ENCODE results near the gene CAST. TPM values are rescaled to one million over a fixed set of nuclear protein-coding genes. Genes with fewer than 3 reads are reported as not detected.

CAST gene
- total and polyA plus RNA-seq, 10 donors: 30.0 to 233 (median 185) TPM

DNA sequence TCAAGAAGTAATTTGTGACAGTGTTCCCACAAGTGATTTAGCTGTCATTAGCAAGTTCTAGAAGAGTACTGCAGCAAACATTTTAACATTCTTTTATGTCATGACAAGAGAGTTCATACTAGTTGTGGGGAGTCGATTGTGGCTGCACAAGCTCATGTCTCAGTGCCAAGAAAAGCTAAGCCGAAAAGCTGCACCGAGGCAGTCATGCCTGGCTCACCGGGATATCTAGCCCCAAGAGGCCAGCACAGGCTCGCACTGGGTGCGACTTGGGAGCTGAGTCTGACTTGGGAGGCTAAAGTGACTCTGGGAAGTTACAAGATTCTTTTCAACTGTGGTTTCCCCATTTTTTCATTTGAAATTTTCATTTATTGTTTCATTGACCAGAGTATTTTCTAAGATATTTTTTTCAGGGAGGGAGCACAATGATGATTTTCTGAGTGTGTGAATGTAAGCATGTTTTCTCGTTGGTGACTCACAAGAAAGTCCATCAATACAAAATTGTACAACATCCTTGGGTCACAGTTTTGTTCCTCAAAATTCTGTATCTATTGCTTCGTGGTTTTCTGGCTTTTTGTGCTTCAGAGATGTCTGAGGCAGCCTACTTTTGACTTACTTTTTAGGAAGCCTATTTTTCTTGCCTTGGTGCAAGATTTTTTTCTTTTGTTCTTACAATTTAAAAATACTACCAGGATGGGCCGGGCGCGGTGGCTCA, 18.7 kb downstream of the CAST start:
- TF ChIP-seq POLR2A (IDR thresholded peaks at IDR 0.05): no peak
- TF ChIP-seq, protein P1, sequence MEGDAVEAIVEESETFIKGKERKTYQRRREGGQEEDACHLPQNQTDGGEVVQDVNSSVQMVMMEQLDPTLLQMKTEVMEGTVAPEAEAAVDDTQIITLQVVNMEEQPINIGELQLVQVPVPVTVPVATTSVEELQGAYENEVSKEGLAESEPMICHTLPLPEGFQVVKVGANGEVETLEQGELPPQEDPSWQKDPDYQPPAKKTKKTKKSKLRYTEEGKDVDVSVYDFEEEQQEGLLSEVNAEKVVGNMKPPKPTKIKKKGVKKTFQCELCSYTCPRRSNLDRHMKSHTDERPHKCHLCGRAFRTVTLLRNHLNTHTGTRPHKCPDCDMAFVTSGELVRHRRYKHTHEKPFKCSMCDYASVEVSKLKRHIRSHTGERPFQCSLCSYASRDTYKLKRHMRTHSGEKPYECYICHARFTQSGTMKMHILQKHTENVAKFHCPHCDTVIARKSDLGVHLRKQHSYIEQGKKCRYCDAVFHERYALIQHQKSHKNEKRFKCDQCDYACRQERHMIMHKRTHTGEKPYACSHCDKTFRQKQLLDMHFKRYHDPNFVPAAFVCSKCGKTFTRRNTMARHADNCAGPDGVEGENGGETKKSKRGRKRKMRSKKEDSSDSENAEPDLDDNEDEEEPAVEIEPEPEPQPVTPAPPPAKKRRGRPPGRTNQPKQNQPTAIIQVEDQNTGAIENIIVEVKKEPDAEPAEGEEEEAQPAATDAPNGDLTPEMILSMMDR (IDR thresholded peaks at IDR 0.05 in 8 of 11, conservative IDR thresholded peaks at IDR 0.05 in 3 of 11): no peak
- TF ChIP-seq POLR2AphosphoS5 (IDR thresholded peaks at IDR 0.05): no peak
- Histone ChIP-seq H3K36me3 (peaks cover 0 to 63% (median 11%) of the 10 kb centered on the region in 6 donors), H3K9me3 (no peaks in the 10 kb centered on the region), H3K4me3 (no peak overlapping the region), H3K4me1 (peaks cover 0 to 24% (median 1%) of the 10 kb centered on the region in 6 donors), H3K27ac (peak overlapping the region in 1 of 8 donors; percentile 17), H3K27me3 (replicated peaks in 1 of 7) (no peaks in the 10 kb centered on the region)
- intact Hi-C loops (cut with DNase I; ENCODE audit: low total_unique reads): loop anchor here (10.0 kb wide), 1 partner anchor 66 kb away; no protein-coding TSS in a partner anchor
- WGBS, 5 donors: 87 to 92% (median 89%) methylated on average over 11 of the region's 11 CpGs
- no peak for DNase-seq

DNA sequence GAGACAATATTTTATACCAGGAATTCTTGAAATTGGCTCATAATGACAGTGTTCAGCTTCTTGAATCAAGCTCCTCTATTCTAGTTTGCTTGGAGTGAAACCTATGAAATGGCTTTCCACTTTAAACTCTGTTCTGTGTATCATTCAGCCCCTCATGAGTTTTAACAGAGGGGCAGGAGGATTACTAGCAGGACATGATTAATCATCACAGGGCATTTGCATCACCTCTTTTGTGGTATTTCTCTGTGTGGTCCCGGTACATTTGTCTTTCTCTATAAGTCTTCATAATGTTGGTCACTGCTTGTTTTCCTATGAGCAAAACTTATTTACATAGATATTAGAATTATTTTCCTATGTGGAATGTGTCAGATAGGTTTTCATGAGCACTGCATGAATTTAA, 21.2 kb downstream of the CAST start:
- Histone ChIP-seq H3K27ac (no peak overlapping the region), H3K36me3 (peaks cover 0 to 43% (median 3%) of the 10 kb centered on the region in 6 donors), H3K27me3 (replicated peaks in 1 of 7) (no peaks in the 10 kb centered on the region), H3K4me3 (no peak overlapping the region), H3K9me3 (no peaks in the 10 kb centered on the region), H3K4me1 (peaks cover 0 to 40% (median 15%) of the 10 kb centered on the region in 6 donors)
- DNase-seq: no peak
- WGBS, 5 donors: 66 to 83% (median 79%) methylated on average over 1 of the region's 1 CpG
- TF ChIP-seq POLR2AphosphoS5 (IDR thresholded peaks at IDR 0.05): no peak
- intact Hi-C loops (cut with DNase I; ENCODE audit: low total_unique reads): loop anchor here (10.0 kb wide), 1 partner anchor 69 kb away; no protein-coding TSS in a partner anchor

DNA sequence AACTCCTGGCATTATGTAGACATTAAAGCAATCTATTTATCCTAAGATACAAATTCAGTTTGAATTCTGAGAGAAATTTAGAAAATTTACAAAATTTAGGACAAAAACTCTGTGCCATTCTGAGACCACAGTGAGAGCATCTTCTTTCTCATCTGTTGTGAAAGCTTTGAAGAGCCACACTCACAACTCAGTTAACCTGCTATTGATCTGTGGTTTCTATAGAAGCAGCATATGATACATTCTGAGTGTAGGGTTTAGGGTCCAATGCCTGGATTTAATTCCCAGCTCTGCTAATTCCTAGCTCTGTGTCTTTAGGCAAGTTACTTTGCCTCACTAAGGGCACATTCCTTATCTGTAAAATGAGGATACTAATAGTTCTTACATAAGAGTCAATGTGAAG, 21.6 kb downstream of the CAST start:
- intact Hi-C loops (cut with DNase I; ENCODE audit: low total_unique reads): loop anchor here (10.0 kb wide), 1 partner anchor 69 kb away; no protein-coding TSS in a partner anchor
- Histone ChIP-seq H3K9me3 (no peaks in the 10 kb centered on the region), H3K27ac (no peak overlapping the region), H3K27me3 (replicated peaks in 1 of 7) (no peaks in the 10 kb centered on the region), H3K4me1 (peaks cover 0 to 40% (median 15%) of the 10 kb centered on the region in 6 donors), H3K4me3 (no peak overlapping the region), H3K36me3 (peaks cover 0 to 39% (median 3%) of the 10 kb centered on the region in 6 donors)
- no peak for TF ChIP-seq POLR2AphosphoS5 (IDR thresholded peaks at IDR 0.05)
- TF ChIP-seq POLR2A (IDR thresholded peaks at IDR 0.05): no peak
- TF ChIP-seq, protein P1 (IDR thresholded peaks at IDR 0.05 in 8 of 11, conservative IDR thresholded peaks at IDR 0.05 in 3 of 11): no peak
- DNase-seq: no peak

DNA sequence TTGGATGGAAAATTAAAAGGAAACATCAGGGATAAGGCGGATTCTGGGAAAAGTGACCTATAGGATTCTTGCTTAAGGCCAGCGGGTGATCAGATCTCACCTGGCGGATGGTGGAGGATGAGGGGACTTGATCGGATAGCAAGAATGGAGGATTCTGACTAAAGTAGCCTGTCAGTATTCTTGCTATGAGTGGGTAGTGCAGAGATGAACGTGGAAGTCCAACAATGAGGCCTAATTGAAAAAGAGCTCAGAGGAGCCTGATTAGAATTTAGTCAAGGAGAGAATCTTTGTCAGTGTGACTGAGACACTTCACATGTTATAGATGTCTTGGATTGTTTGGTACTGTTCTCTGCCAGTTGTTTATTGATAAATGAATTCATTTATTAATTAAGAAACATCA, 24.9 kb downstream of the CAST start:
- TF ChIP-seq, protein P1 (IDR thresholded peaks at IDR 0.05 in 8 of 11, conservative IDR thresholded peaks at IDR 0.05 in 3 of 11): no peak
- no peak for TF ChIP-seq POLR2A (IDR thresholded peaks at IDR 0.05)
- no peak for TF ChIP-seq POLR2AphosphoS5 (IDR thresholded peaks at IDR 0.05)
- 88 to 96% (median 92%) methylated on average over 5 of the region's 5 CpGs for WGBS, 5 donors
- peaks cover 0 to 39% (median 15%) of the 10 kb centered on the region in 6 donors for H3K4me1 ChIP-seq
- no peaks in the 10 kb centered on the region for H3K27me3 ChIP-seq (replicated peaks in 1 of 7)
- intact Hi-C loops (cut with DNase I; ENCODE audit: low total_unique reads): loop anchor here (10.0 kb wide), 1 partner anchor 72 kb away; no protein-coding TSS in a partner anchor
- no peak for DNase-seq
- peak overlapping the region in 1 of 8 donors; percentile 31 for H3K27ac ChIP-seq
- no peaks in the 10 kb centered on the region for H3K9me3 ChIP-seq
- no peak overlapping the region for H3K4me3 ChIP-seq
- peaks cover 0 to 30% (median 0%) of the 10 kb centered on the region in 6 donors for H3K36me3 ChIP-seq

All from spleen (tissue), 11 donors.